Astrocyte of the spinal cord (primary cell): ENCODE measurements around the gene ARRDC5.

Experiments used
- DNase-seq: peaks from one replicate; pipeline ENCODE4 v3.0.0; 2011; ENCODE audit warnings: low read depth, low spot score
- H3K4me3 ChIP-seq: 2 replicates; pipeline ENCODE4 v1.5.1; 2011; ENCODE audit warnings: low read depth, mild to moderate bottlenecking, low read length, moderate library complexity
- in situ Hi-C: cut with HindIII; loops from 2 replicates; pipeline ENCODE4 v1.10.0; 2017; ENCODE audit warnings: low sequenced_read_pairs
- TF ChIP-seq, protein P1 (sequence below): IDR thresholded peaks from 2 replicates; pipeline ENCODE4 v1.5.1; 2012; ENCODE audit warnings: low read depth, mild to moderate bottlenecking, low read length, inconsistent platforms

Gene ARRDC5

DNA sequence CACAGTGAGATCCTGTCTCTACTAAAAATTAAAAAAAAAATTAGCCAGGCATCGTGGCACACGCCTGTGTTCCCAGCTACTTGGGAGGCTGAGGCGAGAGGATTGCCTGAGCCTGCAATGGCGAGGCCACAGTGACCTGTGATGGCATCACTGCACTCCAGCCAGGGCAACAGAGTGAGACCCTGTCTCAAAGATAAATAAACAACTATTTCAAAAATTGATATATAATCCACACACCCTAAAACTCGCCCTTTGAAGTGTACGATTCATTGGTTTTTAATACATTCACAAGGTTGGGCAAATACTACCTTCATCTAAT is 59.1 kb downstream of the ARRDC5 start:
- in situ Hi-C loops: no loop called here

More for the DNA sequence above, 59.1 kb downstream of the ARRDC5 start:
- DNase-seq: no peak
- TF ChIP-seq, protein P1, sequence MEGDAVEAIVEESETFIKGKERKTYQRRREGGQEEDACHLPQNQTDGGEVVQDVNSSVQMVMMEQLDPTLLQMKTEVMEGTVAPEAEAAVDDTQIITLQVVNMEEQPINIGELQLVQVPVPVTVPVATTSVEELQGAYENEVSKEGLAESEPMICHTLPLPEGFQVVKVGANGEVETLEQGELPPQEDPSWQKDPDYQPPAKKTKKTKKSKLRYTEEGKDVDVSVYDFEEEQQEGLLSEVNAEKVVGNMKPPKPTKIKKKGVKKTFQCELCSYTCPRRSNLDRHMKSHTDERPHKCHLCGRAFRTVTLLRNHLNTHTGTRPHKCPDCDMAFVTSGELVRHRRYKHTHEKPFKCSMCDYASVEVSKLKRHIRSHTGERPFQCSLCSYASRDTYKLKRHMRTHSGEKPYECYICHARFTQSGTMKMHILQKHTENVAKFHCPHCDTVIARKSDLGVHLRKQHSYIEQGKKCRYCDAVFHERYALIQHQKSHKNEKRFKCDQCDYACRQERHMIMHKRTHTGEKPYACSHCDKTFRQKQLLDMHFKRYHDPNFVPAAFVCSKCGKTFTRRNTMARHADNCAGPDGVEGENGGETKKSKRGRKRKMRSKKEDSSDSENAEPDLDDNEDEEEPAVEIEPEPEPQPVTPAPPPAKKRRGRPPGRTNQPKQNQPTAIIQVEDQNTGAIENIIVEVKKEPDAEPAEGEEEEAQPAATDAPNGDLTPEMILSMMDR: no peak
- no peak overlapping the region for H3K4me3 ChIP-seq
